UCSD-AML1 (cell line): ENCODE data around the gene GDI1.
"Not testable (repeated sequence)": the region's sequence is repeated elsewhere in the genome, so short reads cannot be mapped to it uniquely, and the experiment has no call there.

Experiments
- DNase-seq: peaks from one replicate; lab custom pipeline; 2025; ENCODE audit not compliant: unreplicated experiment; lab: John Stamatoyannopoulos, UW

GDI1 gene

DNA sequence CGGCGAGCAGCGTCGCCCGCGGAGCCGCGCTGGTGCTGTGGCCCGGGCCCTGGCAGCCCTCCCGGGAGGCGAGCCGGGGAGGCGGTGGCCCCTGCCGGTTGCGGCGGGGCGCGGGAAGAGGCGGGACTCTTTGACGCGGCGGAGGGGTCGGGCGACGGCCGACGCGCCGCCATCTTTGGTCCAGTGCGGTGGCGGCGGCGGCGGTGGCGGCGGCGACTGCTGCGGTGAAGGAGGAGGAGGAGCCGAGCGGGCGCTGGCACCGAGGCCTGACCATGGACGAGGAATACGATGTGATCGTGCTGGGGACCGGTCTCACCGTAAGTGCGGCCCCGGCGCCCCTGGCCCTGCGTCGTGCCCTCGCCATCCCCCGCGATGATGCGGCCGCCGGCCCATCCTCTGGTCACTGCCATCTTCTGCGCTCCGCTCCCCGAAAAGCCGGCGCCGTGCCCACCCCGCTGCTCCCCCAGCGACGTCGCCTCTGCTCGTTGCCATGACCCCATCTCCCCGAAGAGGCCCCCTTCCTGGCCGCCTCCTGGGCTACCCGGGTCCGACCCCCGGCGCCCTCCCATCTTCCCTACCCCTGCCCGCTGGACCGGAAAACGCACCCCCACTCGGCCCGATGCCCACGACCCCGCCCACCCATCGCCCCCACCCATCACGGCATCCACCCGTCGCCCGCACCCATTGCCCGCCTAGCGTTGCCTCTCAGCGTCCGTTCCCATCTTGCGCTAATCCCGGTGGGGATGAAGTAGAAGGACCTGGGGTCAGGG lies at the start of gene GDI1:
Gene GDI1 (plus strand): TSS at position 172 of the 770 bp plus-strand sequence. CDS start 101 bp downstream, at position 273.
- peak; percentile 47 for DNase-seq

- not testable (repeated sequence) for DNase-seq
Measured at GRCh38 chrX:154388094-154388493, 48.9 kb upstream of the GDI1 start.

- not testable (repeated sequence) for DNase-seq
Measured at GRCh38 chrX:154388649-154389048, 48.3 kb upstream of the GDI1 start.

- DNase-seq, result not testable (repeated sequence)
Measured at GRCh38 chrX:154389812-154390747, 46.9 kb upstream of the GDI1 start.

DNA sequence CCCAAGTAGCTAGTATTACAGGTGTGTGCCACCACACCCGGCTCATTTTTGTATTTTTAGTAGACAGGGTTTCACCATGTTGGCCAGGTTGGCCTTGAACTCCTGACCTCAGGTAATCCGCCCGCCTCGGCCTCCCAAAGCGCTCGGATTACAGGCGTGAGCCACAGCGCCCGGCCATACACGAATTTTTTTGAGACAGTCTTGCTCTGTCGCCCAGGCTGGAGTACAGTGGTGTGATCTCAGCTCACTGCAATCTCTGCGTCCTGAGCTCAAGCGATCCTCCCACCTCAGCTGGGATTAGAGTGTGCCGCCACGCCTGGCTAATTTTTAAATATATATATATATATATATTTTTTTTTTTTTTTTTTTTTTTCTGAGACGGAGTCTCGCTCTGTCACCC lies 40.6 kb upstream of the GDI1 start:
- DNase-seq, result not testable (repeated sequence)

- peak; percentile 70 for DNase-seq
Measured at GRCh38 chrX:154396973-154397887, 39.7 kb upstream of the GDI1 start.

GRCh38 chrX:154397888-154398667 lies 38.9 kb upstream of the GDI1 start, which contains the start of gene RPL10:
Gene RPL10 (plus strand): TSS chrX:154398377. CDS start chrX:154398520, 143 bp downstream.
- DNase-seq, result peak; percentile 92

DNA sequence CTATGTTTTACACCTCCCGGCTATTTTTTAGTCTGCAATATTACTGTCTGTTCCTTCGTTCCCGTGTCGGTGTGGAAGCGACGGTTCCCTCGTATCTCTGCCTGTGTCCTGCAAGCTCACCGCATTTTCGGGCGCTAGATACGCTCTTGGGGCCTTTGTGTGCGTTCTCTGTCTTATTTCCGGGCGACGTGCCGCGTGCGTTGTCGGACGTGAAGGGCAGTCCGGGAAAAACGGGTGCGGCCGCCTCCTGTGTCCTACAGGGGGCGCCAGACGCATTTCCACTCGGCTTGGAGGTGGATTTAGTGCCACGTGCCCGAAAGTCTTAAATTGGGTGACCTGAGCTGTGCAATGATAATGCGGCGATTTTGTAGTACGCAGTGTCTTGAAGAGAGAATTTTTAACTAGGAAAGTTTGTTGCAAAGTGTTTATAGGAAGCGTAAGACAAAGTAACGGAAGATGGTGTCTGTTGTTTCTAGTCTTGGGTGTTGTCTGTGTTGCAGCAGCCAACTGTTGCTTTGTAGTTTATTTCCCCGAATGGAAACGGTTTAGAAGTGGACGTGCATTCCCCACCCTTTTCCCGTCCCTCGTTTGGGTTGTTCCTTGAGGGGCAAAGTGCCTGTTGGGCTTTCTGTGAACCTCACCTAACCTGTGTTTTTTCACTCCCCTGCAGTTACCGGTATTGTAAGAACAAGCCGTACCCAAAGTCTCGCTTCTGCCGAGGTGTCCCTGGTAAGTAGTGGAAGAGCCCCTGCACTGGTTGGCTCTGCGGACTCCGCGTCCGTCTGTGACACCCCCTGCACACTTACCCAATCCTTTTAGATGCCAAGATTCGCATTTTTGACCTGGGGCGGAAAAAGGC lies 38.1 kb upstream of the GDI1 start:
- peak; percentile 81 for DNase-seq

DNA sequence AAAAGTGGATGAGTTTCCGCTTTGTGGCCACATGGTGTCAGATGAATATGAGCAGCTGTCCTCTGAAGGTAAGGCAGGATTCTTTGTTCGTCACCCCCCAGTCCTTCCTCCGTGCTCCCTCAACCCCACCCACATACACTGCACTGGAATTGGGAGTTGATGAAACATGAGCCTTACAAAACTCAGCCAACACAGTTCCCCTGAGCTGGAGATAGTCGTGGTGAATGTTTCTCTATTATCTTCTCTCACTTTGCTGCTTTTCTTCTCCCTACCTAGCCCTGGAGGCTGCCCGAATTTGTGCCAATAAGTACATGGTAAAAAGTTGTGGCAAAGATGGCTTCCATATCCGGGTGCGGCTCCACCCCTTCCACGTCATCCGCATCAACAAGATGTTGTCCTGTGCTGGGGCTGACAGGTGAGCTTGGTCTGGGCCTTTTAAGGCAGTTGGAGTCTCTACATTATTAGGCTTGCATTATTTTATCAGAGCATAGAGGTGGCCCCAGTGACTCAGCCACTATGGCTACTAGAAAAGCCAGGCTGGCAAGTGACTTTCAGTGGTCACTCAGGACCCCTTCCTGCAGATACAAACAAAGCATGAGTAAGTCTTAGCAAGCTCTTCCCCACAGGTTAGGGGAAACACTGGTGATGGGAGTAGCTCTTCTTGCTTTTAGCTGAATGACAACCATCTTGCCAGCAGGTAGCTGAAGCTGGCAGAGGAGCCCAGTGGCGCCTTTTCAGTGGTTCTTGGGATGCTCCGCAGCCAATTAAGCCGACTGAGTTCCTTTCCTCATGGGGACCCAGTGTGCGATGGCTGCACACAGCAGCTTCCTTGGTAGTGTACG lies 37.2 kb upstream of the GDI1 start:
- DNase-seq, result no peak

DNA sequence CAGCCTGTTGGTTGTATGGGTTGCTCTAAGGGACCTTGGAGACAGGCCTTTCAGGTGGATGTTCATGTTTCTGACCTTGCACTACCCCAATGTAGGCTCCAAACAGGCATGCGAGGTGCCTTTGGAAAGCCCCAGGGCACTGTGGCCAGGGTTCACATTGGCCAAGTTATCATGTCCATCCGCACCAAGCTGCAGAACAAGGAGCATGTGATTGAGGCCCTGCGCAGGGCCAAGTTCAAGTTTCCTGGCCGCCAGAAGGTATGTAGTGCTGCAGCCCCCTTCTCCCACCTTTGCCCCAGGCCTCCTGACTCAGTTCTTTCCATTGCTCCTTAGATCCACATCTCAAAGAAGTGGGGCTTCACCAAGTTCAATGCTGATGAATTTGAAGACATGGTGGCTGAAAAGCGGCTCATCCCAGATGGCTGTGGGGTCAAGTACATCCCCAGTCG lies 36.6 kb upstream of the GDI1 start:
- not testable (repeated sequence) for DNase-seq

DNA sequence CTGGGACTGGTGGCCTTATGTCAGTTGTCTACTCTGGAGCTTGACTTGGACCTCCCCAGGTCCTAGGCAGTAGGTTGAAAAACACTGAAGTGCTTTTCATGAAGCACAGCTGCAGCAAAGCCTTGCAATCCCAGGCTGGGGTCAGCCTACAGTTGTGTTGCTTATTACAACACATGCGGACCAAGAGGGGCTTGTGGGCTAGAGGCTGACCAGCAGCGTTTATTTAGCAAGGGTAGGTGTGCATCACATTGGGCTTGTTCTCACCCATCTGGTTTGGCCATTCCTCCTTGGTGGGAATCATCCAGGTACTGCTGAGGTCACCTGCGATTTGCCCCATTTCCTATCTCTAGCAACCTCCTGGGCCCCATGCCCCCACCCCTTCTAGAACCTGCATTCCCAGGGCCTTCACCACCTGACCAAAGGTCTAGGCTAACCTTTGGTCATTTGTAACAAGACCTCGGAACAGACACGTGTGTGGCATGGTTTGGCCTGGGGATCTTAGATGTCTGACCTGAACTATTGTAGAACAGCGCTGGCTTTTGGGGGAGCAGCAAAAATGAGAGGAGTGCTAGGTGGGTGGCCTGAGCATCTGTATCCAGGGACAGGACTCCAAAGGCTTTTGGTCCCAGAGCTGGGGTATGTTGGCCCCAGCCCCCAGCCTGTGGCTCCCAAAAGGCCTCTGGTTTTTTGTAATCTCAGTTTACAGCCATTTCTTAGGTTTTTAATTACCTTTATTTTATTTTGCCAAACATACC lies 35.7 kb upstream of the GDI1 start:
- no peak for DNase-seq

- no peak for DNase-seq
Measured at GRCh38 chrX:154401918-154402621, 34.9 kb upstream of the GDI1 start.

DNA sequence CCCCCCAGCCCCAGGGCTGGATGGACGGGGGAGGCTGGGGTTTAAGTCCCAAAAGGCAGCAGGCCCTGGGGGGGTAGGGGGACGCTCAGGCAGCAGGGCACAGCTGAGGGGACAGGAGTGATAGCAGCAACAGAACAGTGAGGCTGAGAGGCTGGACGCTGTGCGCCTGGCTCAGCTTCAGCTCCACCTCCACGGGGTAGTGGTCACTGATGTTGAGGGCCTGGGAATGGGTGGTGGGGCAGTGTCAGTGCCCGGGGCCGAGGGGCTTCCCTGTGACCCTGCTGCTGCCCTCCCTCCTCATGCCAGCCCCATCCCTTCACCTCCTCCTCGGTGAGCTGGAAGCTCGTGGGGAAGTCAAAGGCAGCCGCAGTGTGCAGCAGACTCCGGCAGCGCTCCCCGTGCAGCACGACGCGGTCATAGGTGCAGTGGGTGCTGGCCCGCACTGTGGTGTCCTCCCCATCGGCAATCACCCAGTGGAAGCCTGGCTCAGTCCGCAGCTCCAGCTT lies 34.3 kb upstream of the GDI1 start:
- DNase-seq, result no peak

- no peak for DNase-seq
Measured at GRCh38 chrX:154403192-154403591, 33.8 kb upstream of the GDI1 start.

- no peak for DNase-seq
Measured at GRCh38 chrX:154403858-154404257, 33.1 kb upstream of the GDI1 start.

DNA sequence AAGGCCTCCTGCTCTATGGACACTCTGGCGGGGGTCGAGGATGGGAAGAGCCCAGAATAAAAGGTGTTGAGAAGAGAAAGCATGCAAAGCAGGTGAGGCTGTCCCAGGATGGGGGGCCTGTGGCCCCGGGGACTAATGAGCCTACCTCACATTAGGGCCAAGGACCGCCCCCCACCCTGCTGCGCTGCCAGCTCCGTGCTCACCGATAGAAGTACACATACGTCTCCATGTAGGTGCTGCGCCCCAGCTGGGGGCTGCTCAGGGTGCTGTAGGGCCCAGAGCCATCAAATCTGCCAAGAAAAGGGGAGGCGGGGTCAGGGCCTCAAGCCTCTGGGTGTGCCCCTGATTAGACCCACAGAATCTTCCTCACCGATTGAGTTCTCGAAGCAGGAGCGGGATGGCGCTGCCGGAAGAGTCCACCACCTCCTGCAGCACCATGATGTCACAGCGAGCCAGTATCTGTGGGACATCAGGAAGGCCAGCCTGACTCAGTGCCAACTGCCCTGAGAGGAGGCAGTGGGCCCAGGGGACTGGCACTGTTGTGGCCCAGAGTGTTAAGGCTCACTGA lies 32.2 kb upstream of the GDI1 start:
- DNase-seq, result no peak
